HEK293T (cell line): ENCODE measurements around the gene KRTAP13-4.
A peak's percentile ranks its signal among the peaks of the same experiment; 100 is the strongest.

Experiments used
- CTCF ChIA-PET: fragments of 350-600 bp; formaldehyde crosslinking; extraction: SDS; loops from one replicate; lab custom pipeline; 2021; ENCODE audit warnings: antibody characterized with exemption, inconsistent platforms; lab: Yijun Ruan, JAX
- POLR2A ChIA-PET: fragments of 350-600 bp; formaldehyde crosslinking; extraction: SDS; loops from one replicate; lab custom pipeline; 2020; ENCODE audit warnings: antibody characterized with exemption, inconsistent platforms; lab: Yijun Ruan, JAX
- DNase-seq: peaks from one replicate; pipeline ENCODE4 v3.0.0; 2012; ENCODE audit warnings: mixed read lengths; ENCODE audit errors: extremely low spot score
- ARNT ChIP-seq: fragments of 450-650 bp; IDR thresholded peaks from 2 replicates; pipeline ENCODE4 v1.6.1; 2017; ENCODE audit warnings: mild to moderate bottlenecking
- BHLHE40 ChIP-seq: fragments of 450-650 bp; IDR thresholded peaks from 2 replicates; pipeline ENCODE4 v1.6.1; 2016; ENCODE audit warnings: mild to moderate bottlenecking, moderate library complexity, borderline replicate concordance
- CTBP1 ChIP-seq: fragments of 450-650 bp; IDR thresholded peaks from 2 replicates; pipeline ENCODE4 v1.6.1; 2016; ENCODE audit warnings: borderline replicate concordance
- ELF4 ChIP-seq: fragments of 450-650 bp; IDR thresholded peaks from 2 replicates; pipeline ENCODE4 v1.6.1; 2017; ENCODE audit warnings: antibody characterized with exemption
- FOXA1 ChIP-seq: fragments of 450-650 bp; IDR thresholded peaks from 2 replicates; pipeline ENCODE4 v1.6.1; 2016; ENCODE audit warnings: mild to moderate bottlenecking
- FOXK2 ChIP-seq: fragments of 450-650 bp; IDR thresholded peaks from 2 replicates; pipeline ENCODE4 v1.6.1; 2016; ENCODE audit warnings: mild to moderate bottlenecking
- FOXM1 ChIP-seq: fragments of 450-650 bp; IDR thresholded peaks from 2 replicates; pipeline ENCODE4 v1.6.1; 2017; ENCODE audit warnings: mild to moderate bottlenecking, borderline replicate concordance
- HDGF ChIP-seq: fragments of 450-650 bp; IDR thresholded peaks from 2 replicates; pipeline ENCODE4 v1.6.1; 2017; ENCODE audit warnings: antibody characterized with exemption, borderline replicate concordance
- L3MBTL2 ChIP-seq: fragments of 450-650 bp; conservative IDR thresholded peaks from 2 replicates; pipeline ENCODE4 v1.6.1; 2016; ENCODE audit warnings: mild to moderate bottlenecking
- NFRKB ChIP-seq: fragments of 450-650 bp; IDR thresholded peaks from 2 replicates; pipeline ENCODE4 v1.6.1; 2016; ENCODE audit warnings: mild to moderate bottlenecking, moderate library complexity
- PKNOX1 ChIP-seq: fragments of 450-650 bp; IDR thresholded peaks from 2 replicates; pipeline ENCODE4 v1.6.1; 2016
- SP1 ChIP-seq: fragments of 450-650 bp; IDR thresholded peaks from 2 replicates; pipeline ENCODE4 v1.6.1; 2017
- SUZ12 ChIP-seq: fragments of 450-650 bp; IDR thresholded peaks from 2 replicates; pipeline ENCODE4 v1.6.1; 2016; ENCODE audit warnings: mild to moderate bottlenecking
- TARDBP ChIP-seq: fragments of 450-650 bp; IDR thresholded peaks from 2 replicates; pipeline ENCODE4 v1.6.1; 2016
- ZNF384 ChIP-seq: fragments of 450-650 bp; IDR thresholded peaks from 2 replicates; pipeline ENCODE4 v1.6.1; 2016

KRTAP13-4 gene

DNA sequence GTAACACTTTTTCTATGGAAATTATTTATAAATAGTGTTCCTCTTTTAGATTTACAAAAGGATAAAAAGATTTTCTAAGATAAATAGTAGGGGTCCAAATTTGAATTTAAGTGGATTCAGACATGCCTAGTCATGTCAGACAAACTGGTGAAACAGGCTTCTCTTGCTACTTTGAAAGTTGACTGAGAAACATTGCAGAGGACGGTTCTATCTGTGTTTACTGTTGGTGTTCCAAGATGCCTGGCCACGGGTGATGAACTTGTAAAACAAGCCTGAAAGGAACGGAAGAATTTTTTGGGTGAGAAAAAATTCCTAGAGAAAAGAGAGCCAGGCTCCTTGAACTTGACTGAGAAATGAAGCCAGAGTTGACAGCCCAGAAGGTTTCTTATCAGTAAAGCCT lies 48.0 kb downstream of the KRTAP13-4 start:
- TF ChIP-seq ARNT (no peak), FOXA1 (no peak), PKNOX1 (no peak), TARDBP (no peak), ZNF384 (no peak), NFRKB (no peak), L3MBTL2 (no peak), SP1 (no peak), FOXK2 (no peak), ELF4 (no peak), SUZ12 (no peak)
- CTCF ChIA-PET, result no interaction called here
- DNase-seq, result no peak
- POLR2A ChIA-PET, result no interaction called here

- TF ChIP-seq FOXM1, result no peak
- TF ChIP-seq SUZ12, result no peak
- TF ChIP-seq HDGF, result no peak
- TF ChIP-seq L3MBTL2, result no peak
- TF ChIP-seq TARDBP, result no peak
- TF ChIP-seq ZNF384, result no peak
- no peak for TF ChIP-seq FOXA1
- TF ChIP-seq FOXK2, result no peak
- no peak for TF ChIP-seq CTBP1
- POLR2A ChIA-PET, result interaction anchor here (1.6 kb wide), 1 partner anchor 10 kb away, joined by 5 read pairs; no protein-coding TSS in a partner anchor
- CTCF ChIA-PET, result interaction anchor here (1.5 kb wide), 1 partner anchor 12 kb away, joined by 3 read pairs; the partner anchor contains the start of gene KRTAP19-3
- DNase-seq, result no peak
Observed at GRCh38 chr21:30479259-30479658, 49.2 kb downstream of the KRTAP13-4 start.

- TF ChIP-seq PKNOX1, result peak; percentile 54
- no peak for TF ChIP-seq BHLHE40
- POLR2A ChIA-PET, result interaction anchor here (1.6 kb wide), 1 partner anchor 11 kb away, joined by 5 read pairs; no protein-coding TSS in a partner anchor
- CTCF ChIA-PET, result interaction anchor here (1.5 kb wide), 1 partner anchor 11 kb away, joined by 3 read pairs; the partner anchor contains the start of gene KRTAP19-3
- DNase-seq, result no peak
Observed at GRCh38 chr21:30480145-30480544, 50.1 kb downstream of the KRTAP13-4 start, which contains the start of gene KRTAP19-1. TSS of gene KRTAP19-1 (minus strand) at chr21:30480367. CDS start at chr21:30480317, 50 bp downstream.
